H7 (cell line): ENCODE results near the gene SLC13A3. TPM values are rescaled to one million over a fixed set of nuclear protein-coding genes. Genes with fewer than 3 reads are reported as not detected.
A peak's percentile ranks its signal among the peaks of the same experiment; 100 is the strongest.

Experiments
- DNase-seq: peaks from one replicate; pipeline ENCODE4 v3.0.0; 2012
- H3K27me3 ChIP-seq: 2 replicates; pipeline ENCODE4 v1.6.0; 2011; ENCODE audit warnings: mild to moderate bottlenecking, low read length; ENCODE audit not compliant: control insufficient read depth, insufficient read depth
- H3K36me3 ChIP-seq: replicated peaks from 2 replicates; pipeline ENCODE4 v1.5.1; 2011; ENCODE audit warnings: low read length; ENCODE audit not compliant: control insufficient read depth, insufficient read depth
- H3K4me3 ChIP-seq: 2 replicates; pipeline ENCODE4 v1.5.1; 2011; ENCODE audit warnings: low read depth, mild to moderate bottlenecking, control low read depth, low read length, moderate library complexity; ENCODE audit not compliant: insufficient read depth
- total RNA-seq: library from RNA; depleted of rRNA; stranded (reverse); fragments of >200 nt; shearing (Covaris generic); gene quantifications from 2 replicates; pipeline ENCODE4 v1.2.3, GENCODE V29; 2014

The SLC13A3 gene
- total RNA-seq, 1 experiment from 2014 or later = 6.9 TPM

GRCh38 chr20:46551522-46552381 is 99.5 kb downstream of the SLC13A3 start:
- no peaks in the 10 kb centered on the region for H3K36me3 ChIP-seq
- H3K4me3 ChIP-seq = no peak overlapping the region
- H3K27me3 ChIP-seq = no peaks in the 10 kb centered on the region
- DNase-seq = no peak

GRCh38 chr20:46550461-46550860 is 100.8 kb downstream of the SLC13A3 start, which contains the start of gene OCSTAMP:
Gene OCSTAMP, minus strand, starts transcription at chr20:46550654. Its CDS starts 94 bp downstream, at chr20:46550560.
- no peak within 1 kb of the TSS for H3K4me3 ChIP-seq
- DNase-seq = no peak
- H3K27me3 ChIP-seq = no peaks in the 10 kb centered on the region
- H3K36me3 ChIP-seq = no peaks in the 10 kb centered on the region

GRCh38 chr20:46549188-46549972 is 101.9 kb downstream of the SLC13A3 start:
- Histone ChIP-seq H3K36me3 (no peaks in the 10 kb centered on the region), H3K4me3 (no peak overlapping the region), H3K27me3 (no peaks in the 10 kb centered on the region)
- no peak for DNase-seq

GRCh38 chr20:46548688-46549087 is 102.6 kb downstream of the SLC13A3 start:
- Histone ChIP-seq H3K36me3 (no peaks in the 10 kb centered on the region), H3K27me3 (no peaks in the 10 kb centered on the region), H3K4me3 (no peak overlapping the region)
- DNase-seq = no peak

GRCh38 chr20:46547995-46548394 is 103.3 kb downstream of the SLC13A3 start:
- H3K27me3 ChIP-seq = no peaks in the 10 kb centered on the region
- no peaks in the 10 kb centered on the region for H3K36me3 ChIP-seq
- no peak overlapping the region for H3K4me3 ChIP-seq
- no peak for DNase-seq

- no peak for DNase-seq
- H3K4me3 ChIP-seq = no peak overlapping the region
Observed at GRCh38 chr20:46546936-46547335, 104.3 kb downstream of the SLC13A3 start.

GRCh38 chr20:46546298-46546697 is 105.0 kb downstream of the SLC13A3 start:
- no peaks in the 10 kb centered on the region for H3K36me3 ChIP-seq
- DNase-seq = peak; percentile 78
- H3K4me3 ChIP-seq = no peak overlapping the region
- no peaks in the 10 kb centered on the region for H3K27me3 ChIP-seq

More at GRCh38 chr20:46546936-46547335, 104.3 kb downstream of the SLC13A3 start:
- Histone ChIP-seq H3K27me3 (no peaks in the 10 kb centered on the region), H3K36me3 (no peaks in the 10 kb centered on the region)

- no peak overlapping the region for H3K4me3 ChIP-seq
- H3K36me3 ChIP-seq = no peaks in the 10 kb centered on the region
- DNase-seq = no peak
- H3K27me3 ChIP-seq = no peaks in the 10 kb centered on the region
Observed at GRCh38 chr20:46545827-46546138, 105.5 kb downstream of the SLC13A3 start.

GRCh38 chr20:46545077-46545826 is 106.0 kb downstream of the SLC13A3 start:
- no peak overlapping the region for H3K4me3 ChIP-seq
- H3K27me3 ChIP-seq = no peaks in the 10 kb centered on the region
- DNase-seq = no peak
- no peaks in the 10 kb centered on the region for H3K36me3 ChIP-seq

- DNase-seq = no peak
- H3K27me3 ChIP-seq = no peaks in the 10 kb centered on the region
Observed at GRCh38 chr20:46544576-46544975, 106.7 kb downstream of the SLC13A3 start.

GRCh38 chr20:46543959-46544358 is 107.3 kb downstream of the SLC13A3 start:
- Histone ChIP-seq H3K27me3 (no peaks in the 10 kb centered on the region), H3K36me3 (no peaks in the 10 kb centered on the region), H3K4me3 (no peak overlapping the region)
- DNase-seq = no peak

More at GRCh38 chr20:46544576-46544975, 106.7 kb downstream of the SLC13A3 start:
- H3K36me3 ChIP-seq = no peaks in the 10 kb centered on the region
- H3K4me3 ChIP-seq = no peak overlapping the region

- no peak overlapping the region for H3K4me3 ChIP-seq
- DNase-seq = no peak
- no peaks in the 10 kb centered on the region for H3K27me3 ChIP-seq
- no peaks in the 10 kb centered on the region for H3K36me3 ChIP-seq
Observed at GRCh38 chr20:46543033-46543432, 108.2 kb downstream of the SLC13A3 start.

- H3K36me3 ChIP-seq = no peaks in the 10 kb centered on the region
- peak; percentile 61 for DNase-seq
- H3K27me3 ChIP-seq = no peaks in the 10 kb centered on the region
- no peak overlapping the region for H3K4me3 ChIP-seq
Observed at GRCh38 chr20:46541229-46541935, 109.9 kb downstream of the SLC13A3 start.

GRCh38 chr20:46539113-46539512 is 112.1 kb downstream of the SLC13A3 start:
- Histone ChIP-seq H3K27me3 (no peaks in the 10 kb centered on the region), H3K36me3 (no peaks in the 10 kb centered on the region), H3K4me3 (no peak overlapping the region)
- DNase-seq = peak; percentile 73
